Caco-2 (cell line): Measurements from ENCODE around the gene NRP2. TPM values are rescaled to one million over a fixed set of nuclear protein-coding genes. Genes with fewer than 3 reads are reported as not detected.

ENCODE experiments used
- BruUV-seq: library from RNA; stranded (reverse); fragments of 400-500 nt; replicated peaks from 2 replicates; lab custom pipeline; 2021; lab: Mats Ljungman, UMichigan
- CTCF ChIA-PET: fragments of 300-600 bp; sonication (Branson Sonifier 250); formaldehyde crosslinking; loops from one replicate; lab custom pipeline; 2022; ENCODE audit warnings: antibody characterized with exemption; lab: Charles Lee
- POLR2A ChIA-PET: fragments of 300-600 bp; sonication (Branson Sonifier 250); formaldehyde crosslinking; loops from one replicate; lab custom pipeline; 2022; ENCODE audit warnings: antibody characterized with exemption; lab: Charles Lee
- DNase-seq, 2 experiments: peaks; one replicate each; pipeline versions ENCODE4 v3.0.0 to v3.0.0-alpha.2; 2020 to 2022
- H3K27me3 ChIP-seq: replicated peaks from 2 replicates; pipeline ENCODE4 v1.6.0; 2011; ENCODE audit warnings: low read length; ENCODE audit not compliant: control insufficient read depth, insufficient read depth
- H3K36me3 ChIP-seq: 2 replicates; pipeline ENCODE4 v1.5.1; 2011; ENCODE audit warnings: low read length; ENCODE audit not compliant: control insufficient read depth, insufficient read depth
- H3K4me1 ChIP-seq: fragments of 250-450 bp; sonication (Bioruptor Pico); 2 replicates; pipeline ENCODE4 v1.5.1; 2020; ENCODE audit warnings: mild to moderate bottlenecking
- H3K4me3 ChIP-seq: 2 replicates; pipeline ENCODE4 v1.5.1; 2011; ENCODE audit warnings: low read depth, mild to moderate bottlenecking, control low read depth, low read length
- H3K9me3 ChIP-seq: fragments of 250-450 bp; sonication (Bioruptor Pico); 2 replicates; pipeline ENCODE4 v1.5.1; 2020; ENCODE audit warnings: mild to moderate bottlenecking, moderate library complexity
- H3K27ac Mint-ChIP-seq: one replicate; pipeline ENCODE4 v1.8.0; 2022; ENCODE audit warnings: mixed read lengths; ENCODE audit not compliant: unreplicated experiment
- H3K27me3 Mint-ChIP-seq: one replicate; pipeline ENCODE4 v1.8.0; 2022; ENCODE audit warnings: mixed read lengths; ENCODE audit not compliant: insufficient read depth, unreplicated experiment
- H3K36me3 Mint-ChIP-seq: one replicate; pipeline ENCODE4 v1.8.0; 2022; ENCODE audit warnings: mild to moderate bottlenecking, mixed read lengths; ENCODE audit not compliant: insufficient read depth, unreplicated experiment
- H3K4me1 Mint-ChIP-seq: one replicate; pipeline ENCODE4 v1.8.0; 2022; ENCODE audit warnings: low read depth, mixed read lengths; ENCODE audit not compliant: unreplicated experiment
- H3K4me3 Mint-ChIP-seq: one replicate; pipeline ENCODE4 v1.8.0; 2022; ENCODE audit warnings: mild to moderate bottlenecking, moderate library complexity, mixed read lengths; ENCODE audit not compliant: unreplicated experiment
- H3K9me3 Mint-ChIP-seq: one replicate; pipeline ENCODE4 v1.8.0; 2022; ENCODE audit warnings: mixed read lengths; ENCODE audit not compliant: unreplicated experiment
- CTCF ChIP-seq, 2 experiments: fragments of 200-600 bp in 1 of 2; IDR thresholded peaks; 1 replicate in 1 of 2; 2 replicates in 1 of 2; pipeline versions ENCODE4 v1.5.1 to v1.8.0; 2011 to 2022; ENCODE audit warnings: antibody characterized with exemption in 1 of 2, control low read depth in 1 of 2, inconsistent platforms in 1 of 2, low read depth in 1 of 2, low read length in 1 of 2, mild to moderate bottlenecking in 1 of 2, moderate library complexity in 1 of 2; ENCODE audit not compliant: insufficient read depth in 1 of 2, severe bottlenecking in 1 of 2, unreplicated experiment in 1 of 2
- intact Hi-C: fragments of 100-400 bp; cut with micrococcal nuclease; formaldehyde crosslinking; loops from one replicate; pipeline ENCODE4 v1.10.0; 2022; ENCODE audit not compliant: unreplicated experiment
- total RNA-seq: library from RNA; stranded (reverse); gene quantifications from 2 replicates; pipeline ENCODE4 v1.2.3, GENCODE V29; 2022

Gene NRP2
- total RNA-seq, 1 experiment from 2014 or later = 96.9 TPM

DNA sequence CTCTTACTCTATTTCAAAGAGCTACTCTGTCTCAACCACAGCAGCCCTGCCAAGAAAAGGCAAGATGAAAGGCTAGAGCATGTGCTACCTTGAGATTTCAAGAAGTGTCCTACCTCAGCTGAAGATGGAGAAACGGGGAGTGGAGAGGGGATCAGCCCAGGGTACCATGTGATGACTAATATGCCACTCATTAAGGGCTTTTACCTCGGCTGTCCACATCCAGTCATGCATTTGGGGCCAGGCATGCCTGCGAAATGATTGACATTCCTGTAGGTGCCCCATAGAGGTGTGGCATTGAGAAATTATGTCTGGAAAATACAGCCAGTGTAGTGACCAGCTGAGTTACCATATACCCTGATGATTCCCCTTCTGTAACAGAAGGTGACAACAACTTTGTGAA, 96.1 kb downstream of the NRP2 start:
- no peaks in the 10 kb centered on the region for H3K36me3 ChIP-seq
- BruUV-seq = no TSS peak
- POLR2A ChIA-PET = interaction anchor here (0.6 kb wide), 1 partner anchor 12 kb away, joined by 5 read pairs; no protein-coding TSS in a partner anchor

GRCh38 chr2:205780645-205781044, 98.3 kb downstream of the NRP2 start:
- ChIA-PET POLR2A (interaction anchor here (0.6 kb wide), 1 partner anchor 56 kb away, joined by 3 read pairs; no protein-coding TSS in a partner anchor), CTCF (no interaction called here)
- Histone ChIP-seq H3K9me3 (no peaks in the 10 kb centered on the region), H3K36me3 (no peaks in the 10 kb centered on the region), H3K27me3 (no peaks in the 10 kb centered on the region), H3K4me3 (no peak overlapping the region), H3K4me1 (no peaks in the 10 kb centered on the region)
- Mint-ChIP-seq H3K27me3 (no peaks in the 10 kb centered on the region), H3K9me3 (no peaks in the 10 kb centered on the region), H3K4me3 (no peak overlapping the region), H3K36me3 (peaks cover 10% of the 10 kb centered on the region), H3K4me1 (peaks cover 2% of the 10 kb centered on the region), H3K27ac (no peak overlapping the region)
- no TSS peak for BruUV-seq
- intact Hi-C loops = loop anchor here (5.0 kb wide), 1 partner anchor 1292 kb away; no protein-coding TSS in a partner anchor
- no peak for DNase-seq
- no peak for TF ChIP-seq CTCF (IDR thresholded peaks at IDR 0.05; ENCODE audit: insufficient read depth in 1 of 2, low read depth in 1 of 2, low read length in 1 of 2, severe bottlenecking in 1 of 2, unreplicated experiment in 1 of 2)

More for the DNA sequence above, 96.1 kb downstream of the NRP2 start:
- no peaks in the 10 kb centered on the region for H3K4me1 ChIP-seq
- no peaks in the 10 kb centered on the region for H3K27me3 Mint-ChIP-seq
- TF ChIP-seq CTCF (IDR thresholded peaks at IDR 0.05; ENCODE audit: insufficient read depth in 1 of 2, low read depth in 1 of 2, low read length in 1 of 2, severe bottlenecking in 1 of 2, unreplicated experiment in 1 of 2) = no peak
- no peaks in the 10 kb centered on the region for H3K9me3 Mint-ChIP-seq
- intact Hi-C loops = no loop called here
- no peak for DNase-seq
- no peak overlapping the region for H3K4me3 ChIP-seq
- no peak overlapping the region for H3K27ac Mint-ChIP-seq
- H3K9me3 ChIP-seq = no peaks in the 10 kb centered on the region
- no peaks in the 10 kb centered on the region for H3K4me1 Mint-ChIP-seq
- CTCF ChIA-PET = interaction anchor here (0.6 kb wide), 1 partner anchor 11 kb away, joined by 3 read pairs; no protein-coding TSS in a partner anchor
- H3K27me3 ChIP-seq = no peaks in the 10 kb centered on the region
- peaks cover 10% of the 10 kb centered on the region for H3K36me3 Mint-ChIP-seq
- no peak overlapping the region for H3K4me3 Mint-ChIP-seq

GRCh38 chr2:205781244-205781931, 99.1 kb downstream of the NRP2 start:
- no peak for DNase-seq

More at GRCh38 chr2:205781244-205781931, 99.1 kb downstream of the NRP2 start:
- no peaks in the 10 kb centered on the region for H3K27me3 Mint-ChIP-seq
- ChIA-PET CTCF (no interaction called here), POLR2A (interaction anchor here (0.6 kb wide), 1 partner anchor 57 kb away, joined by 3 read pairs; no protein-coding TSS in a partner anchor)
- H3K9me3 Mint-ChIP-seq = no peaks in the 10 kb centered on the region
- H3K4me1 ChIP-seq = no peaks in the 10 kb centered on the region
- no peak overlapping the region for H3K27ac Mint-ChIP-seq
- H3K36me3 Mint-ChIP-seq = peaks cover 10% of the 10 kb centered on the region
- H3K4me3 Mint-ChIP-seq = no peak overlapping the region
- H3K36me3 ChIP-seq = no peaks in the 10 kb centered on the region
- peaks cover 5% of the 10 kb centered on the region for H3K4me1 Mint-ChIP-seq
- TF ChIP-seq CTCF (IDR thresholded peaks at IDR 0.05; ENCODE audit: insufficient read depth in 1 of 2, low read depth in 1 of 2, low read length in 1 of 2, severe bottlenecking in 1 of 2, unreplicated experiment in 1 of 2) = no peak
- no peak overlapping the region for H3K4me3 ChIP-seq
- no TSS peak for BruUV-seq
- no peaks in the 10 kb centered on the region for H3K27me3 ChIP-seq
- H3K9me3 ChIP-seq = no peaks in the 10 kb centered on the region
- intact Hi-C loops = loop anchor here (5.0 kb wide), 1 partner anchor 1291 kb away; no protein-coding TSS in a partner anchor
